Neural crest cell (in vitro differentiated cells): ENCODE results near the gene SDC3. TPM values are rescaled to one million over a fixed set of nuclear protein-coding genes. Genes with fewer than 3 reads are reported as not detected.
A peak's percentile ranks its signal among the peaks of the same experiment; 100 is the strongest.

Source experiments
- DNase-seq: peaks from one replicate; pipeline ENCODE4 v3.0.0; 2021; ENCODE audit warnings: low read depth, mixed read lengths, low spot score
- H3K27ac Mint-ChIP-seq: one replicate; pipeline ENCODE4 v1.8.0; 2021; ENCODE audit warnings: mild to moderate bottlenecking, mixed read lengths; ENCODE audit not compliant: unreplicated experiment
- H3K27me3 Mint-ChIP-seq: 2 replicates; pipeline ENCODE4 v1.8.0; 2021; ENCODE audit warnings: low read depth, mild to moderate bottlenecking, mixed read lengths
- H3K36me3 Mint-ChIP-seq: 2 replicates; pipeline ENCODE4 v1.8.0; 2021; ENCODE audit warnings: low read depth, mild to moderate bottlenecking, mixed read lengths
- H3K4me1 Mint-ChIP-seq: 2 replicates; pipeline ENCODE4 v1.8.0; 2021; ENCODE audit warnings: mixed read lengths
- H3K4me3 Mint-ChIP-seq: one replicate; pipeline ENCODE4 v1.8.0; 2021; ENCODE audit warnings: mild to moderate bottlenecking, mixed read lengths
- H3K9me3 Mint-ChIP-seq: 2 replicates; pipeline ENCODE4 v1.8.0; 2021; ENCODE audit warnings: mixed read lengths
- CTCF ChIP-seq: fragments of 200-600 bp; sonication (generic); conservative IDR thresholded peaks from 2 replicates; pipeline ENCODE4 v1.5.0; 2021; ENCODE audit warnings: antibody characterized with exemption, mild to moderate bottlenecking
- total RNA-seq: library from RNA; stranded (reverse); gene quantifications from 2 replicates; pipeline ENCODE4 v1.2.1, GENCODE V29; 2021

SDC3 gene
- total RNA-seq, 1 donor from 2014 or later = 129 TPM

- peak overlapping the region; percentile 35 for H3K4me3 Mint-ChIP-seq
- no peak for DNase-seq
- peak overlapping the region; percentile 91 for H3K27ac Mint-ChIP-seq
- H3K4me1 Mint-ChIP-seq = peaks cover 56% of the 10 kb centered on the region
- no peaks in the 10 kb centered on the region for H3K36me3 Mint-ChIP-seq
- H3K9me3 Mint-ChIP-seq = no peaks in the 10 kb centered on the region
- no peak for TF ChIP-seq CTCF
- no peaks in the 10 kb centered on the region for H3K27me3 Mint-ChIP-seq
These were observed 8.8 kb downstream of the SDC3 start for GRCh38 chr1:30899577-30900389.

- no peak for TF ChIP-seq CTCF
- Mint-ChIP-seq H3K4me3 (no peak overlapping the region), H3K4me1 (peaks cover 62% of the 10 kb centered on the region), H3K27me3 (no peaks in the 10 kb centered on the region), H3K27ac (no peak overlapping the region), H3K36me3 (no peaks in the 10 kb centered on the region), H3K9me3 (no peaks in the 10 kb centered on the region)
- no peak for DNase-seq
These were observed 10.3 kb downstream of the SDC3 start for GRCh38 chr1:30898031-30898815.

- no peak for DNase-seq
- no peaks in the 10 kb centered on the region for H3K36me3 Mint-ChIP-seq
- no peaks in the 10 kb centered on the region for H3K9me3 Mint-ChIP-seq
- H3K4me1 Mint-ChIP-seq = peaks cover 64% of the 10 kb centered on the region
- H3K27me3 Mint-ChIP-seq = no peaks in the 10 kb centered on the region
- no peak overlapping the region for H3K4me3 Mint-ChIP-seq
- peak overlapping the region; percentile 95 for H3K27ac Mint-ChIP-seq
- TF ChIP-seq CTCF = no peak
These were observed 11.7 kb downstream of the SDC3 start for GRCh38 chr1:30896905-30897304.

GRCh38 chr1:30895944-30896660 is 12.5 kb downstream of the SDC3 start:
- DNase-seq = no peak
- H3K27ac Mint-ChIP-seq = peak overlapping the region; percentile 89
- no peaks in the 10 kb centered on the region for H3K9me3 Mint-ChIP-seq
- H3K4me3 Mint-ChIP-seq = peak overlapping the region; percentile 25
- no peaks in the 10 kb centered on the region for H3K27me3 Mint-ChIP-seq
- TF ChIP-seq CTCF = no peak
- H3K36me3 Mint-ChIP-seq = no peaks in the 10 kb centered on the region
- H3K4me1 Mint-ChIP-seq = peaks cover 61% of the 10 kb centered on the region

- Mint-ChIP-seq H3K4me3 (no peak overlapping the region), H3K27me3 (no peaks in the 10 kb centered on the region), H3K36me3 (no peaks in the 10 kb centered on the region), H3K4me1 (peaks cover 64% of the 10 kb centered on the region), H3K9me3 (no peaks in the 10 kb centered on the region), H3K27ac (peak overlapping the region; percentile 71)
- DNase-seq = no peak
- no peak for TF ChIP-seq CTCF
These were observed 13.1 kb downstream of the SDC3 start for GRCh38 chr1:30895382-30895943.
